K562 (cell line): Measurements from ENCODE around the gene CABP7. TPM values are rescaled to one million over a fixed set of nuclear protein-coding genes. Genes with fewer than 3 reads are reported as not detected.

Experiments used
- ADNP ChIP-seq: fragments of 200-800 bp; sonication (Bioruptor generic); IDR thresholded peaks from 2 replicates; pipeline ENCODE4 v1.6.1; 2016; ENCODE audit warnings: missing genetic modification characterization, missing compliant biosample characterization
- CBX2 ChIP-seq: fragments of 200-600 bp; sonication (generic); IDR thresholded peaks from one replicate; pipeline ENCODE4 v1.6.1; 2012; ENCODE audit warnings: mild to moderate bottlenecking, low read length, inconsistent platforms; ENCODE audit not compliant: insufficient read depth, poor library complexity, severe bottlenecking
- CEBPB ChIP-seq: fragments of 450-650 bp; IDR thresholded peaks from 2 replicates; pipeline ENCODE4 v1.6.1; 2016; ENCODE audit warnings: missing genetic modification characterization, missing compliant biosample characterization
- CEBPG ChIP-seq, 3 experiments: fragments of 200-800 bp in 1 of 3; sonication (Bioruptor generic) in 1 of 3; sonication (generic) in 1 of 3; formaldehyde crosslinking in 1 of 3; IDR thresholded peaks in 2 of 3; conservative IDR thresholded peaks in 1 of 3; 2 replicates each; pipeline versions ENCODE4 v1.6.1 to v1.8.0; 2016 to 2022; ENCODE audit warnings: missing compliant biosample characterization in 2 of 3, missing genetic modification characterization in 2 of 3, mild to moderate bottlenecking in 1 of 3, missing genetic modification reagents in 1 of 3
- ETS1 ChIP-seq: conservative IDR thresholded peaks from 2 replicates; pipeline ENCODE4 v1.6.1; 2011; ENCODE audit warnings: low read depth, mild to moderate bottlenecking, low read length; ENCODE audit not compliant: control insufficient read depth
- FOXA1 ChIP-seq: fragments of 450-650 bp; IDR thresholded peaks from 2 replicates; pipeline ENCODE4 v1.6.1; 2016; ENCODE audit warnings: mild to moderate bottlenecking, borderline replicate concordance
- L3MBTL2 ChIP-seq: fragments of 450-650 bp; IDR thresholded peaks from 2 replicates; pipeline ENCODE4 v1.6.1; 2016; ENCODE audit warnings: mild to moderate bottlenecking, moderate library complexity
- SIX5 ChIP-seq, 2 experiments: IDR thresholded peaks; 2 replicates each; pipeline ENCODE4 v1.6.1; 2011; ENCODE audit warnings: low read length in 2 of 2, borderline replicate concordance in 1 of 2, low read depth in 1 of 2, mild to moderate bottlenecking in 1 of 2, moderate library complexity in 1 of 2; ENCODE audit not compliant: insufficient read depth in 1 of 2
- SUPT5H ChIP-seq: fragments of 450-650 bp; IDR thresholded peaks from 2 replicates; pipeline ENCODE4 v1.6.1; 2016
- THRB ChIP-seq: fragments of 450-650 bp; formaldehyde crosslinking; conservative IDR thresholded peaks from 2 replicates; pipeline ENCODE4 v1.4.0; 2022; ENCODE audit warnings: mild to moderate bottlenecking, missing genetic modification characterization
- YY1 ChIP-seq, 3 experiments: IDR thresholded peaks; 2 replicates each; pipeline ENCODE4 v1.6.1; 2011; ENCODE audit warnings: low read length in 2 of 3, mild to moderate bottlenecking in 2 of 3, moderate library complexity in 2 of 3, borderline replicate concordance in 1 of 3, control low read depth in 1 of 3, low read depth in 1 of 3; ENCODE audit not compliant: insufficient read depth in 3 of 3, insufficient replicate concordance in 2 of 3, control insufficient read depth in 1 of 3, insufficient read length in 1 of 3; ENCODE audit errors: extremely low read depth in 1 of 3
- ZFP1 ChIP-seq: fragments of 450-650 bp; formaldehyde crosslinking; IDR thresholded peaks from 2 replicates; pipeline ENCODE4 v1.4.0; 2020; ENCODE audit warnings: mild to moderate bottlenecking, mixed read lengths
- ZNF121 ChIP-seq: sonication (generic); formaldehyde crosslinking; conservative IDR thresholded peaks from 2 replicates; pipeline ENCODE4 v1.8.0; 2022; ENCODE audit warnings: missing genetic modification reagents
- ZNF347 ChIP-seq: fragments of 450-650 bp; formaldehyde crosslinking; IDR thresholded peaks from 2 replicates; pipeline ENCODE4 v1.4.0; 2020; ENCODE audit warnings: low read depth, mild to moderate bottlenecking, moderate library complexity
- ZNF445 ChIP-seq: fragments of 250-450 bp; sonication (Bioruptor Pico); IDR thresholded peaks from 2 replicates; pipeline ENCODE4 v1.4.0; 2020; ENCODE audit warnings: low read depth, mild to moderate bottlenecking, moderate library complexity
- ZNF830 ChIP-seq: fragments of 250-450 bp; sonication (Bioruptor Pico); IDR thresholded peaks from 2 replicates; pipeline ENCODE4 v1.5.0; 2021; ENCODE audit warnings: mild to moderate bottlenecking
- polyA plus RNA-seq, 8 experiments: library from polyadenylated mRNA; depleted of rRNA in 4 of 8; stranded (reverse) in 5 of 8; unstranded in 3 of 8; fragments of >200 nt; fragmentation: Nextera tagmentation in 2 of 8; fragmentation: Illumina TruSeq in 1 of 8; extraction: Ambion mirVana in 2 of 8; extraction: Trizol in 1 of 8; gene quantifications; 2 replicates each; pipeline versions ENCODE4 v1.2.1 to v1.2.3, GENCODE V29; 2011 to 2014; ENCODE audit warnings: inconsistent platforms in 1 of 8, missing spikeins in 1 of 8
- total RNA-seq, 7 experiments: library from RNA; depleted of rRNA in 6 of 7; stranded (reverse); fragments of >200 nt in 6 of 7; fragmentation: Illumina TruSeq in 2 of 7; extraction: Trizol in 2 of 7; gene quantifications; 2 replicates each; pipeline versions ENCODE4 v1.2.1 to v1.2.3, GENCODE V29; 2011 to 2021; ENCODE audit warnings: low replicate concordance in 1 of 7
- TF ChIP-seq, protein P1 (sequence below), 3 experiments: fragments of 200-800 bp in 1 of 3; sonication (Bioruptor generic) in 1 of 3; sonication (generic) in 1 of 3; formaldehyde crosslinking in 1 of 3; IDR thresholded peaks; 2 replicates each; pipeline versions ENCODE4 v1.6.1 to v1.8.0; 2016 to 2022; ENCODE audit warnings: mild to moderate bottlenecking in 2 of 3, missing compliant biosample characterization in 2 of 3, missing genetic modification characterization in 2 of 3, missing genetic modification reagents in 1 of 3
- TF ChIP-seq, protein P2 (sequence below): fragments of 250-450 bp; sonication (Bioruptor Pico); IDR thresholded peaks from 2 replicates; pipeline ENCODE4 v1.4.0; 2020; ENCODE audit warnings: mild to moderate bottlenecking

Gene CABP7
- total and polyA plus RNA-seq, 9 of the 15 experiments (the other 6 are each of a cell fraction or from before 2014, with no cell fraction given): not detected

GRCh38 chr22:29750559-29751538 is 31.0 kb downstream of the CABP7 start (continued):
- TF ChIP-seq, protein P1, sequence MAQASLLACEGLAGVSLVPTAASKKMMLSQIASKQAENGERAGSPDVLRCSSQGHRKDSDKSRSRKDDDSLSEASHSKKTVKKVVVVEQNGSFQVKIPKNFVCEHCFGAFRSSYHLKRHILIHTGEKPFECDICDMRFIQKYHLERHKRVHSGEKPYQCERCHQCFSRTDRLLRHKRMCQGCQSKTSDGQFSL (CRISPR knock-in tag; IDR thresholded peaks at IDR 0.05): no peak
- TF ChIP-seq, protein P1 (tag; IDR thresholded peaks at IDR 0.05): no peak
- TF ChIP-seq ZNF445 (no peak), THRB (CRISPR knock-in tag) (no peak), YY1 (IDR thresholded peaks at IDR 0.05; ENCODE audit: borderline replicate concordance in 1 of 3, control insufficient read depth in 1 of 3, extremely low read depth in 1 of 3, insufficient read depth in 3 of 3, insufficient read length in 1 of 3, insufficient replicate concordance in 2 of 3, low read depth in 1 of 3, low read length in 2 of 3) (peak in 1 of 3 experiments; percentile 54), CEBPG (CRISPR knock-in tag; IDR thresholded peaks at IDR 0.05) (no peak), CEBPG (tag; conservative IDR thresholded peaks at IDR 0.05 in 1 of 2, IDR thresholded peaks at IDR 0.05 in 1 of 2) (peak in 1 of 2 experiments; percentile 48; a peak in 2 of 4 replicates), CBX2 (no peak), CEBPB (tag) (0 out of 2 replicates have a peak, but pooled peaks have one; percentile 7), SUPT5H (no peak), ZNF121 (CRISPR knock-in tag) (no peak), SIX5 (IDR thresholded peaks at IDR 0.05; ENCODE audit: borderline replicate concordance in 1 of 2, insufficient read depth in 1 of 2, low read depth in 1 of 2, low read length in 2 of 2) (no peak), ETS1 (no peak), L3MBTL2 (no peak), ZNF347 (CRISPR knock-in tag) (no peak), ZFP1 (no peak), ZNF830 (no peak), FOXA1 (no peak), ADNP (tag) (no peak)
- TF ChIP-seq, protein P2, sequence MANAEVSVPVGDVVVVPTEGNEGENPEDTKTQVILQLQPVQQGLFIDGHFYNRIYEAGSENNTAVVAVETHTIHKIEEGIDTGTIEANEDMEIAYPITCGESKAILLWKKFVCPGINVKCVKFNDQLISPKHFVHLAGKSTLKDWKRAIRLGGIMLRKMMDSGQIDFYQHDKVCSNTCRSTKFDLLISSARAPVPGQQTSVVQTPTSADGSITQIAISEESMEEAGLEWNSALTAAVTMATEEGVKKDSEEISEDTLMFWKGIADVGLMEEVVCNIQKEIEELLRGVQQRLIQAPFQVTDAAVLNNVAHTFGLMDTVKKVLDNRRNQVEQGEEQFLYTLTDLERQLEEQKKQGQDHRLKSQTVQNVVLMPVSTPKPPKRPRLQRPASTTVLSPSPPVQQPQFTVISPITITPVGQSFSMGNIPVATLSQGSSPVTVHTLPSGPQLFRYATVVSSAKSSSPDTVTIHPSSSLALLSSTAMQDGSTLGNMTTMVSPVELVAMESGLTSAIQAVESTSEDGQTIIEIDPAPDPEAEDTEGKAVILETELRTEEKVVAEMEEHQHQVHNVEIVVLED (CRISPR knock-in tag): no peak
